ENCODE results near the gene TBATA. TPM values are rescaled to one million over a fixed set of nuclear protein-coding genes. Genes with fewer than 3 reads are reported as not detected.

The TBATA gene
- total RNA-seq, 1 donor from 2014 or later = not detected

GRCh38 chr10:70779511-70780369, 5.4 kb downstream of the TBATA start:
- Mint-ChIP-seq H3K9me3 (ENCODE audit: low read depth) (no peaks in the 10 kb centered on the region), H3K27ac (ENCODE audit: unreplicated experiment) (no peak overlapping the region), H3K4me1 (ENCODE audit: low read depth) (no peaks in the 10 kb centered on the region), H3K36me3 (ENCODE audit: low read depth) (no peaks in the 10 kb centered on the region), H3K27me3 (ENCODE audit: low read depth) (no peaks in the 10 kb centered on the region), H3K4me3 (ENCODE audit: unreplicated experiment) (no peak overlapping the region)
- no peak for DNase-seq (ENCODE audit: low spot score)
- TF ChIP-seq, protein P1, sequence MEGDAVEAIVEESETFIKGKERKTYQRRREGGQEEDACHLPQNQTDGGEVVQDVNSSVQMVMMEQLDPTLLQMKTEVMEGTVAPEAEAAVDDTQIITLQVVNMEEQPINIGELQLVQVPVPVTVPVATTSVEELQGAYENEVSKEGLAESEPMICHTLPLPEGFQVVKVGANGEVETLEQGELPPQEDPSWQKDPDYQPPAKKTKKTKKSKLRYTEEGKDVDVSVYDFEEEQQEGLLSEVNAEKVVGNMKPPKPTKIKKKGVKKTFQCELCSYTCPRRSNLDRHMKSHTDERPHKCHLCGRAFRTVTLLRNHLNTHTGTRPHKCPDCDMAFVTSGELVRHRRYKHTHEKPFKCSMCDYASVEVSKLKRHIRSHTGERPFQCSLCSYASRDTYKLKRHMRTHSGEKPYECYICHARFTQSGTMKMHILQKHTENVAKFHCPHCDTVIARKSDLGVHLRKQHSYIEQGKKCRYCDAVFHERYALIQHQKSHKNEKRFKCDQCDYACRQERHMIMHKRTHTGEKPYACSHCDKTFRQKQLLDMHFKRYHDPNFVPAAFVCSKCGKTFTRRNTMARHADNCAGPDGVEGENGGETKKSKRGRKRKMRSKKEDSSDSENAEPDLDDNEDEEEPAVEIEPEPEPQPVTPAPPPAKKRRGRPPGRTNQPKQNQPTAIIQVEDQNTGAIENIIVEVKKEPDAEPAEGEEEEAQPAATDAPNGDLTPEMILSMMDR (IDR thresholded peaks at IDR 0.05) = no peak

DNA sequence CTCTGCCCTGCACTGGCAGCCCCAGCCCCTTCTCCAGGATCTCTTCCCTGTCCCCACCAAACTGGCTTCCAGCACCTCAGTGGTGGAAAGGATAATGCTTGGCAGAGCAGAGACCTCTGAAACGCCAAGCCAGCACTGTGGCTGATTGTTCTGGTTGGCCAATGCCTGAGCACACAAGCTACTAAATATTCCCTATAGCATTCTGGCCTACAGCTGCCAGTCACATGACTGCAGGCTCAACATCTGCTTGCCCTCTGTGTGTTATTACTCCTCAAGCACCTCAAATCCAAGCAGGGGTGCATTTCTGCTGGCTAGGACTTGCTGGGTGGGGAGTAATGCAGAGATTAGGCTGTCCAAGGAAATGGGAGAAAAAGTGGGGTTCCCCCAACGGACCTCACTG, 6.1 kb downstream of the TBATA start:
- TF ChIP-seq, protein P1 (IDR thresholded peaks at IDR 0.05) = no peak
- DNase-seq (ENCODE audit: low spot score) = no peak
- Mint-ChIP-seq H3K27me3 (ENCODE audit: low read depth) (no peaks in the 10 kb centered on the region), H3K27ac (ENCODE audit: unreplicated experiment) (no peak overlapping the region), H3K4me3 (ENCODE audit: unreplicated experiment) (no peak overlapping the region), H3K36me3 (ENCODE audit: low read depth) (no peaks in the 10 kb centered on the region), H3K9me3 (ENCODE audit: low read depth) (no peaks in the 10 kb centered on the region), H3K4me1 (ENCODE audit: low read depth) (no peaks in the 10 kb centered on the region)

DNA sequence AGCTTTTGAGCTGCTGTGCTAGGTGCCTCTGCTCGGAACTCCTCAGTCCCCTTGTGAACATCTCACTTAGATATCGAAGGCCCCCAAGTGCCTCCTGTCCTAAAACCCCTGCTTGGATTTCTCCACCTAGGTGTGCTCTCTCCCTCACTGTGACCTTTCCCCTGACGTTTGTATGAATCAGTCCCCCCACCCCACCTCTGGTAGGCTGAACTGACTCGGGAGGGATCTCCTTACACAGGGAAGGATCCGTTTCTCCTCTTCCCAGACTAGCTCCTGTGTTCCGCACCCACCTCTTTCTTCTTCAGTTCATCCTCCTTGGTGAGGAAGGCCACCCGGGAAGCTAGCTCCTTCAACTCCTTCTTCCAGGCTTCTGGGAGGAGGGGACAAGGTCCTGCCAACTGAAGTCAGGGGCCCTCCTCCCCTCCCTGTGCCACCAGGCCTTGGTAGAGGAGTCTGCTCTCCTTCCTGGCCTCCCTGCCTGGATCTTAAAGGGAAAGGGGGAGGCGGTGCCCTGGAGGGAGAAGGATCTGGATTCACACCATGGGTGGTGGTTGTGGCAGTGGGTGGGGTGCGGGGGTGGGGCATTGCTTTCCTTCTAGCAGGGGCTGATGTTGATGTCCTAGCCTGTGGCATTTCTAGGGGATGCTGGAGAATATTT, 6.8 kb downstream of the TBATA start:
- Mint-ChIP-seq H3K9me3 (ENCODE audit: low read depth) (no peaks in the 10 kb centered on the region), H3K4me3 (ENCODE audit: unreplicated experiment) (no peak overlapping the region), H3K27me3 (ENCODE audit: low read depth) (no peaks in the 10 kb centered on the region), H3K27ac (ENCODE audit: unreplicated experiment) (no peak overlapping the region), H3K36me3 (ENCODE audit: low read depth) (no peaks in the 10 kb centered on the region), H3K4me1 (ENCODE audit: low read depth) (no peaks in the 10 kb centered on the region)
- no peak for DNase-seq (ENCODE audit: low spot score)
- TF ChIP-seq, protein P1 (IDR thresholded peaks at IDR 0.05) = no peak

DNA sequence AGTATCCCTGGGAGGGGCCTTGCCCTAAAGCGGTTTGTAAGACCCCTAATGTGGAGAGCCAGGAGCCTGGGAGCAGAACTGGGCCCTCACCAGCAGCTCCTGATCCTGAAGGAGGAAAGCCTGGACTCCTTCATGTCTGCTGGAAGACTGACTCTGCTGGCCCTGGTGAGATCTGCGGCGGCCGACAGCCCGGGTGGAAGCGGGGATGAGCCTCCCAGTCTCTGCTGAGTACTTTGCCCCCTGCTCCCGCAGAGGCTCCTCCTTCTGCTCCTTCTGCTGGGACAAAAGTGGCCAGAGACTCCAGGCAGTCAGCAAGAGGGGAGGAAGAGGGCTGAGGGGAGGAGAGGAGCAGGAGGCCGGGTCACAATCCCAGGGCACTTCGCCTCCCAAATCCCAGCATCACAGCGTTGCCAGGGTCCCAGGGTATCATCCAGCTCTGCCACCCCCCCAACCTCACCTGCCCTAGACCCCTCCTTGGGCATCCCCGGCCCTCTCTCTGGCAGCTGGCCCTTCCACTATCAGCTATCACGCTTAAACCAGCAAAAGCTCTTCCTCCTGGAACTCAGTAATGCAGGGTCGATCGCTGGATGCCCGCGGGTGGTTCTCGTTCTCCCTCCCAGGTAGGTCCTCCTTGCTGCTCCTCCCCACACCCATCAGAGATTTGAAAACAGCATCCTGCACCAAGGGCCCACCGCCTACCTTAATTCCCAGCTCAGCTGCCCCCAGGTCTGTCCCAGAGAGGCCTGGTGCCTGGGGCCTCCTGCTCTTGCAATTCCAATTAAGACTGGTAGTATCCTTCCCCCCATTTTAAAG, 7.9 kb downstream of the TBATA start:
- TF ChIP-seq, protein P1 (IDR thresholded peaks at IDR 0.05) = no peak
- H3K36me3 Mint-ChIP-seq (ENCODE audit: low read depth) = no peaks in the 10 kb centered on the region
- no peak overlapping the region for H3K27ac Mint-ChIP-seq (ENCODE audit: unreplicated experiment)
- H3K27me3 Mint-ChIP-seq (ENCODE audit: low read depth) = no peaks in the 10 kb centered on the region
- H3K4me1 Mint-ChIP-seq (ENCODE audit: low read depth) = no peaks in the 10 kb centered on the region
- no peaks in the 10 kb centered on the region for H3K9me3 Mint-ChIP-seq (ENCODE audit: low read depth)
- H3K4me3 Mint-ChIP-seq (ENCODE audit: unreplicated experiment) = no peak overlapping the region
- no peak for DNase-seq (ENCODE audit: low spot score)

GRCh38 chr10:70776455-70777005, 8.6 kb downstream of the TBATA start:
- Mint-ChIP-seq H3K27me3 (ENCODE audit: low read depth) (peaks cover 2% of the 10 kb centered on the region), H3K9me3 (ENCODE audit: low read depth) (no peaks in the 10 kb centered on the region), H3K36me3 (ENCODE audit: low read depth) (no peaks in the 10 kb centered on the region), H3K4me3 (ENCODE audit: unreplicated experiment) (no peak overlapping the region), H3K4me1 (ENCODE audit: low read depth) (no peaks in the 10 kb centered on the region), H3K27ac (ENCODE audit: unreplicated experiment) (no peak overlapping the region)
- TF ChIP-seq, protein P1 (IDR thresholded peaks at IDR 0.05) = no peak
- DNase-seq (ENCODE audit: low spot score) = no peak

Data from chondrocyte (in vitro differentiated cells).